Measurements from ENCODE around the gene BARHL1.

Gene BARHL1

GRCh38 chr9:132637801-132638200 lies 55.4 kb downstream of the BARHL1 start:
- Histone ChIP-seq H3K23ac (ENCODE audit: low read length in 2 of 2) (no peak overlapping the region), H2AK5ac (ENCODE audit: low read length, severe bottlenecking) (no peak overlapping the region), H4K8ac (ENCODE audit: low read length) (no peak overlapping the region), H2BK120ac (ENCODE audit: low read depth, low read length) (no peak overlapping the region), H3K4me2 (ENCODE audit: low read length, poor library complexity, severe bottlenecking) (no peak overlapping the region), H2BK5ac (ENCODE audit: low read depth, low read length, poor library complexity, severe bottlenecking) (no peak overlapping the region), H3K4ac (ENCODE audit: low read depth in 1 of 2, low read length in 2 of 2) (no peak overlapping the region), H2BK15ac (ENCODE audit: low read depth, poor library complexity, severe bottlenecking) (no peak overlapping the region), H3K79me1 (replicated peaks; ENCODE audit: low read length, poor library complexity, severe bottlenecking) (peaks cover 23% of the 10 kb centered on the region), H3K14ac (ENCODE audit: low read length in 2 of 2) (no peak overlapping the region), H3K27me3 (ENCODE audit: control insufficient read depth in 1 of 2, insufficient read depth in 1 of 2, low read length in 2 of 2) (no peaks in the 10 kb centered on the region), H3K18ac (ENCODE audit: low read depth in 1 of 2, low read length in 2 of 2) (no peak overlapping the region), H3K27ac (ENCODE audit: low read length, poor library complexity, severe bottlenecking) (no peak overlapping the region), H3K4me1 (ENCODE audit: control insufficient read depth, insufficient read depth, low read depth, low read length) (no peaks in the 10 kb centered on the region), H3K9ac (ENCODE audit: low read length) (no peak overlapping the region), H2AFZ (ENCODE audit: low read depth, low read length) (no peak overlapping the region), H2BK12ac (ENCODE audit: low read length in 2 of 2) (no peak overlapping the region), H3K4me3 (ENCODE audit: insufficient read depth in 1 of 2, low read depth in 1 of 2, low read length in 2 of 2) (no peak overlapping the region), H3K36me3 (ENCODE audit: control insufficient read depth in 1 of 2, insufficient read depth in 2 of 2, low read depth in 1 of 2, low read length in 2 of 2) (peaks cover 47 to 64% of the 10 kb centered on the region in 2 experiments), H4K91ac (ENCODE audit: low read length) (no peak overlapping the region), H3K9me3 (ENCODE audit: control insufficient read depth, low read length) (no peaks in the 10 kb centered on the region)
- DNase-seq, result no peak
- 99% methylated on average over 12 of the region's 12 CpGs for WGBS

DNA sequence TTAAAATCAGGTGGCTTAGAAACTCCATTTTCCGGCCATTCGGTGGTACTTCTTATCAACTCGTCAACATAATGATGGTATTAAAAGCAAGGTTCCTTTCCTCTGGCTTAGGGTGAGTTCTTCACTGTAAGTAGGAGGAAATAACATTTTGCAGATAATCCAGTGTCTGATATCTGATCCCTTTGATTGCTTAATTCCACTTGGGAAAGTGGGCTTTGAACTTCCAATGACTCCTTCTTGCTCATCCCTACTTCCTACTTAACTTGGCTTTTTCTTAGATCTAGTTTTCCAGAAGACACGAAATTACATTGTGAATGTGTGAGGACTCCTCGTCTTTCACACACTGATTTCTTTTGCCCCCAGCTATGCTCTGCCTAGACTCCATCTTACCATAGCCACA lies 55.8 kb downstream of the BARHL1 start:
- no peak overlapping the region for H3K4me3 ChIP-seq (ENCODE audit: insufficient read depth in 1 of 2, low read depth in 1 of 2, low read length in 2 of 2)
- H3K18ac ChIP-seq (ENCODE audit: low read depth in 1 of 2, low read length in 2 of 2), result no peak overlapping the region
- no peaks in the 10 kb centered on the region for H3K27me3 ChIP-seq (ENCODE audit: control insufficient read depth in 1 of 2, insufficient read depth in 1 of 2, low read length in 2 of 2)
- no peak overlapping the region for H2BK15ac ChIP-seq (ENCODE audit: low read depth, poor library complexity, severe bottlenecking)
- 98% methylated on average over 5 of the region's 5 CpGs for WGBS
- no peak overlapping the region for H3K4ac ChIP-seq (ENCODE audit: low read depth in 1 of 2, low read length in 2 of 2)
- H2BK120ac ChIP-seq (ENCODE audit: low read depth, low read length), result no peak overlapping the region
- H2AFZ ChIP-seq (ENCODE audit: low read depth, low read length), result no peak overlapping the region
- no peak overlapping the region for H3K14ac ChIP-seq (ENCODE audit: low read length in 2 of 2)
- no peak for DNase-seq
- no peak overlapping the region for H4K91ac ChIP-seq (ENCODE audit: low read length)
- no peak overlapping the region for H2AK5ac ChIP-seq (ENCODE audit: low read length, severe bottlenecking)
- H3K9ac ChIP-seq (ENCODE audit: low read length), result no peak overlapping the region
- no peaks in the 10 kb centered on the region for H3K4me1 ChIP-seq (ENCODE audit: control insufficient read depth, insufficient read depth, low read depth, low read length)
- no peak overlapping the region for H3K23ac ChIP-seq (ENCODE audit: low read length in 2 of 2)
- peaks cover 25% of the 10 kb centered on the region for H3K79me1 ChIP-seq (replicated peaks; ENCODE audit: low read length, poor library complexity, severe bottlenecking)
- no peak overlapping the region for H2BK12ac ChIP-seq (ENCODE audit: low read length in 2 of 2)
- H3K36me3 ChIP-seq (ENCODE audit: control insufficient read depth in 1 of 2, insufficient read depth in 2 of 2, low read depth in 1 of 2, low read length in 2 of 2), result peaks cover 51 to 69% of the 10 kb centered on the region in 2 experiments
- H3K4me2 ChIP-seq (ENCODE audit: low read length, poor library complexity, severe bottlenecking), result no peak overlapping the region
- H3K27ac ChIP-seq (ENCODE audit: low read length, poor library complexity, severe bottlenecking), result no peak overlapping the region
- H4K8ac ChIP-seq (ENCODE audit: low read length), result no peak overlapping the region
- no peak overlapping the region for H2BK5ac ChIP-seq (ENCODE audit: low read depth, low read length, poor library complexity, severe bottlenecking)
- H3K9me3 ChIP-seq (ENCODE audit: control insufficient read depth, low read length), result no peaks in the 10 kb centered on the region

- Histone ChIP-seq H4K8ac (ENCODE audit: low read length) (no peak overlapping the region), H3K79me1 (replicated peaks; ENCODE audit: low read length, poor library complexity, severe bottlenecking) (peaks cover 30% of the 10 kb centered on the region), H3K18ac (ENCODE audit: low read depth in 1 of 2, low read length in 2 of 2) (no peak overlapping the region), H2BK15ac (ENCODE audit: low read depth, poor library complexity, severe bottlenecking) (no peak overlapping the region), H3K9ac (ENCODE audit: low read length) (no peak overlapping the region), H3K27ac (ENCODE audit: low read length, poor library complexity, severe bottlenecking) (no peak overlapping the region), H3K9me3 (ENCODE audit: control insufficient read depth, low read length) (no peaks in the 10 kb centered on the region), H3K23ac (ENCODE audit: low read length in 2 of 2) (no peak overlapping the region), H3K4me1 (ENCODE audit: control insufficient read depth, insufficient read depth, low read depth, low read length) (no peaks in the 10 kb centered on the region), H2AFZ (ENCODE audit: low read depth, low read length) (no peak overlapping the region), H3K14ac (ENCODE audit: low read length in 2 of 2) (no peak overlapping the region), H2AK5ac (ENCODE audit: low read length, severe bottlenecking) (no peak overlapping the region), H2BK12ac (ENCODE audit: low read length in 2 of 2) (no peak overlapping the region), H4K91ac (ENCODE audit: low read length) (no peak overlapping the region), H3K27me3 (ENCODE audit: control insufficient read depth in 1 of 2, insufficient read depth in 1 of 2, low read length in 2 of 2) (no peaks in the 10 kb centered on the region), H2BK5ac (ENCODE audit: low read depth, low read length, poor library complexity, severe bottlenecking) (no peak overlapping the region), H3K36me3 (ENCODE audit: control insufficient read depth in 1 of 2, insufficient read depth in 2 of 2, low read depth in 1 of 2, low read length in 2 of 2) (peaks cover 54 to 80% of the 10 kb centered on the region in 2 experiments), H3K4me3 (ENCODE audit: insufficient read depth in 1 of 2, low read depth in 1 of 2, low read length in 2 of 2) (no peak overlapping the region), H3K4ac (ENCODE audit: low read depth in 1 of 2, low read length in 2 of 2) (no peak overlapping the region), H3K4me2 (ENCODE audit: low read length, poor library complexity, severe bottlenecking) (no peak overlapping the region), H2BK120ac (ENCODE audit: low read depth, low read length) (no peak overlapping the region)
- no peak for DNase-seq
- WGBS, result 100% methylated on average over 4 of the region's 5 CpGs
Measured at GRCh38 chr9:132639322-132639721, 56.9 kb downstream of the BARHL1 start.

Measured in mesenchymal stem cell (in vitro differentiated cells and primary cell).